ENCODE results near the gene ATG16L1.

Gene ATG16L1

GRCh38 chr2:233303252-233303651, 51.8 kb downstream of the ATG16L1 start:
- Histone ChIP-seq H3K4me3 (ENCODE audit: low read length) (no peak overlapping the region), H3K27ac (ENCODE audit: low read length) (no peak overlapping the region), H3K36me3 (ENCODE audit: insufficient read depth, low read depth, low read length) (no peaks in the 10 kb centered on the region), H3K9ac (ENCODE audit: low read depth, low read length) (no peak overlapping the region), H3K27me3 (ENCODE audit: insufficient read depth, low read length) (no peaks in the 10 kb centered on the region), H3K4me1 (ENCODE audit: insufficient read depth, low read length) (no peaks in the 10 kb centered on the region; the same call in 1 of the 2 replicates), H3K9me3 (ENCODE audit: insufficient read depth, low read depth, low read length) (no peaks in the 10 kb centered on the region)

GRCh38 chr2:233307565-233307964, 56.1 kb downstream of the ATG16L1 start, which contains the start of gene SAG:
SAG (plus strand) TSS chr2:233307816; CDS start chr2:233309190, 1,374 bp downstream.
- H3K27me3 ChIP-seq (ENCODE audit: insufficient read depth, low read length) = no peaks in the 10 kb centered on the region
- H3K4me1 ChIP-seq (ENCODE audit: insufficient read depth, low read length) = no peaks in the 10 kb centered on the region
- H3K4me3 ChIP-seq (ENCODE audit: low read length) = no peak within 1 kb of the TSS
- no peak within 1 kb of the TSS for H3K27ac ChIP-seq (ENCODE audit: low read length)
- H3K9ac ChIP-seq (ENCODE audit: low read depth, low read length) = no peak within 1 kb of the TSS
- H3K36me3 ChIP-seq (ENCODE audit: insufficient read depth, low read depth, low read length) = no peaks in the 10 kb centered on the region
- H3K9me3 ChIP-seq (ENCODE audit: insufficient read depth, low read depth, low read length) = no peaks in the 10 kb centered on the region

- no peaks in the 10 kb centered on the region for H3K9me3 ChIP-seq (ENCODE audit: insufficient read depth, low read depth, low read length)
- no peaks in the 10 kb centered on the region for H3K36me3 ChIP-seq (ENCODE audit: insufficient read depth, low read depth, low read length)
- H3K4me3 ChIP-seq (ENCODE audit: low read length) = no peak overlapping the region
- H3K4me1 ChIP-seq (ENCODE audit: insufficient read depth, low read length) = no peaks in the 10 kb centered on the region
- no peaks in the 10 kb centered on the region for H3K27me3 ChIP-seq (ENCODE audit: insufficient read depth, low read length)
- no peak overlapping the region for H3K27ac ChIP-seq (ENCODE audit: low read length)
- no peak overlapping the region for H3K9ac ChIP-seq (ENCODE audit: low read depth, low read length)
Observed at GRCh38 chr2:233311241-233311926, 59.9 kb downstream of the ATG16L1 start.

- Histone ChIP-seq H3K27me3 (ENCODE audit: insufficient read depth, low read length) (no peaks in the 10 kb centered on the region), H3K36me3 (ENCODE audit: insufficient read depth, low read depth, low read length) (no peaks in the 10 kb centered on the region), H3K9ac (ENCODE audit: low read depth, low read length) (no peak overlapping the region), H3K4me1 (ENCODE audit: insufficient read depth, low read length) (no peaks in the 10 kb centered on the region), H3K4me3 (ENCODE audit: low read length) (no peak overlapping the region), H3K27ac (ENCODE audit: low read length) (no peak overlapping the region), H3K9me3 (ENCODE audit: insufficient read depth, low read depth, low read length) (no peaks in the 10 kb centered on the region)
Observed at GRCh38 chr2:233312874-233313273, 61.4 kb downstream of the ATG16L1 start.

- Histone ChIP-seq H3K9ac (ENCODE audit: low read depth, low read length) (no peak overlapping the region), H3K4me1 (ENCODE audit: insufficient read depth, low read length) (no peaks in the 10 kb centered on the region), H3K36me3 (ENCODE audit: insufficient read depth, low read depth, low read length) (no peaks in the 10 kb centered on the region), H3K4me3 (ENCODE audit: low read length) (no peak overlapping the region), H3K9me3 (ENCODE audit: insufficient read depth, low read depth, low read length) (no peaks in the 10 kb centered on the region), H3K27ac (ENCODE audit: low read length) (no peak overlapping the region), H3K27me3 (ENCODE audit: insufficient read depth, low read length) (no peaks in the 10 kb centered on the region)
Observed at GRCh38 chr2:233314180-233314925, 62.9 kb downstream of the ATG16L1 start.

- Histone ChIP-seq H3K27me3 (ENCODE audit: insufficient read depth, low read length) (peaks cover 8% of the 10 kb centered on the region; the same call in 1 of the 2 replicates), H3K4me1 (ENCODE audit: insufficient read depth, low read length) (no peaks in the 10 kb centered on the region), H3K9ac (ENCODE audit: low read depth, low read length) (no peak overlapping the region), H3K4me3 (ENCODE audit: low read length) (no peak overlapping the region), H3K36me3 (ENCODE audit: insufficient read depth, low read depth, low read length) (no peaks in the 10 kb centered on the region), H3K27ac (ENCODE audit: low read length) (no peak overlapping the region), H3K9me3 (ENCODE audit: insufficient read depth, low read depth, low read length) (no peaks in the 10 kb centered on the region)
Observed at GRCh38 chr2:233317196-233317943, 65.9 kb downstream of the ATG16L1 start.

GRCh38 chr2:233319256-233319655, 67.8 kb downstream of the ATG16L1 start:
- no peak overlapping the region for H3K4me3 ChIP-seq (ENCODE audit: low read length)
- peaks cover 12% of the 10 kb centered on the region; the same call in 1 of the 2 replicates for H3K27me3 ChIP-seq (ENCODE audit: insufficient read depth, low read length)
- H3K27ac ChIP-seq (ENCODE audit: low read length) = no peak overlapping the region
- no peaks in the 10 kb centered on the region for H3K4me1 ChIP-seq (ENCODE audit: insufficient read depth, low read length)
- H3K36me3 ChIP-seq (ENCODE audit: insufficient read depth, low read depth, low read length) = no peaks in the 10 kb centered on the region
- H3K9ac ChIP-seq (ENCODE audit: low read depth, low read length) = no peak overlapping the region
- H3K9me3 ChIP-seq (ENCODE audit: insufficient read depth, low read depth, low read length) = no peaks in the 10 kb centered on the region

GRCh38 chr2:233320470-233320869, 69.0 kb downstream of the ATG16L1 start:
- H3K27ac ChIP-seq (ENCODE audit: low read length) = no peak overlapping the region
- no peaks in the 10 kb centered on the region for H3K36me3 ChIP-seq (ENCODE audit: insufficient read depth, low read depth, low read length)
- no peak overlapping the region for H3K4me3 ChIP-seq (ENCODE audit: low read length)
- no peaks in the 10 kb centered on the region for H3K4me1 ChIP-seq (ENCODE audit: insufficient read depth, low read length)
- H3K9me3 ChIP-seq (ENCODE audit: insufficient read depth, low read depth, low read length) = no peaks in the 10 kb centered on the region
- H3K27me3 ChIP-seq (ENCODE audit: insufficient read depth, low read length) = peaks cover 20% of the 10 kb centered on the region; the same call in 1 of the 2 replicates
- no peak overlapping the region for H3K9ac ChIP-seq (ENCODE audit: low read depth, low read length)

- Histone ChIP-seq H3K9me3 (ENCODE audit: insufficient read depth, low read depth, low read length) (no peaks in the 10 kb centered on the region), H3K36me3 (ENCODE audit: insufficient read depth, low read depth, low read length) (no peaks in the 10 kb centered on the region), H3K9ac (ENCODE audit: low read depth, low read length) (no peak overlapping the region), H3K27ac (ENCODE audit: low read length) (no peak overlapping the region), H3K4me1 (ENCODE audit: insufficient read depth, low read length) (no peaks in the 10 kb centered on the region), H3K27me3 (ENCODE audit: insufficient read depth, low read length) (peaks cover 24% of the 10 kb centered on the region; the same call in 1 of the 2 replicates), H3K4me3 (ENCODE audit: low read length) (no peak overlapping the region)
Observed at GRCh38 chr2:233321166-233321565, 69.7 kb downstream of the ATG16L1 start.

GRCh38 chr2:233323851-233324250, 72.4 kb downstream of the ATG16L1 start:
- H3K27ac ChIP-seq (ENCODE audit: low read length) = no peak overlapping the region
- no peak overlapping the region for H3K4me3 ChIP-seq (ENCODE audit: low read length)
- H3K4me1 ChIP-seq (ENCODE audit: insufficient read depth, low read length) = no peaks in the 10 kb centered on the region
- no peak overlapping the region for H3K9ac ChIP-seq (ENCODE audit: low read depth, low read length)
- H3K36me3 ChIP-seq (ENCODE audit: insufficient read depth, low read depth, low read length) = no peaks in the 10 kb centered on the region
- no peaks in the 10 kb centered on the region for H3K9me3 ChIP-seq (ENCODE audit: insufficient read depth, low read depth, low read length)
- peaks cover 49% of the 10 kb centered on the region for H3K27me3 ChIP-seq (ENCODE audit: insufficient read depth, low read length)

- H3K4me1 ChIP-seq (ENCODE audit: insufficient read depth, low read length) = peaks cover 10% of the 10 kb centered on the region
- no peak overlapping the region for H3K9ac ChIP-seq (ENCODE audit: low read depth, low read length)
- H3K4me3 ChIP-seq (ENCODE audit: low read length) = no peak overlapping the region
- no peak overlapping the region for H3K27ac ChIP-seq (ENCODE audit: low read length)
- no peaks in the 10 kb centered on the region for H3K36me3 ChIP-seq (ENCODE audit: insufficient read depth, low read depth, low read length)
- peaks cover 63% of the 10 kb centered on the region for H3K27me3 ChIP-seq (ENCODE audit: insufficient read depth, low read length)
- H3K9me3 ChIP-seq (ENCODE audit: insufficient read depth, low read depth, low read length) = no peaks in the 10 kb centered on the region
Observed at GRCh38 chr2:233325256-233325655, 73.8 kb downstream of the ATG16L1 start.
